Ovary (tissue), 3 donors: ENCODE measurements around the gene PLPP1.

Experiments used
- EP300 ChIP-seq: sonication (generic); formaldehyde crosslinking; IDR thresholded peaks from one replicate; pipeline ENCODE4 v1.6.1; 2017; ENCODE audit warnings: antibody characterized with exemption
- POLR2A ChIP-seq: fragments of 450-650 bp; IDR thresholded peaks from one replicate; pipeline ENCODE4 v1.6.1; 2017; ENCODE audit warnings: antibody characterized with exemption, mild to moderate bottlenecking, moderate library complexity
- TF ChIP-seq, protein P1 (sequence below), 3 donors: fragments of 450-650 bp in 2 of 3; fragments of 200-600 bp in 1 of 3; IDR thresholded peaks; one replicate each; pipeline versions ENCODE4 v1.5.1 to v1.8.0; 2016 to 2022; ENCODE audit warnings: antibody characterized with exemption in 3 of 3, mild to moderate bottlenecking in 1 of 3
- donor health status: DM: no; HTN: no; CAD: no.

- TF ChIP-seq, protein P1, sequence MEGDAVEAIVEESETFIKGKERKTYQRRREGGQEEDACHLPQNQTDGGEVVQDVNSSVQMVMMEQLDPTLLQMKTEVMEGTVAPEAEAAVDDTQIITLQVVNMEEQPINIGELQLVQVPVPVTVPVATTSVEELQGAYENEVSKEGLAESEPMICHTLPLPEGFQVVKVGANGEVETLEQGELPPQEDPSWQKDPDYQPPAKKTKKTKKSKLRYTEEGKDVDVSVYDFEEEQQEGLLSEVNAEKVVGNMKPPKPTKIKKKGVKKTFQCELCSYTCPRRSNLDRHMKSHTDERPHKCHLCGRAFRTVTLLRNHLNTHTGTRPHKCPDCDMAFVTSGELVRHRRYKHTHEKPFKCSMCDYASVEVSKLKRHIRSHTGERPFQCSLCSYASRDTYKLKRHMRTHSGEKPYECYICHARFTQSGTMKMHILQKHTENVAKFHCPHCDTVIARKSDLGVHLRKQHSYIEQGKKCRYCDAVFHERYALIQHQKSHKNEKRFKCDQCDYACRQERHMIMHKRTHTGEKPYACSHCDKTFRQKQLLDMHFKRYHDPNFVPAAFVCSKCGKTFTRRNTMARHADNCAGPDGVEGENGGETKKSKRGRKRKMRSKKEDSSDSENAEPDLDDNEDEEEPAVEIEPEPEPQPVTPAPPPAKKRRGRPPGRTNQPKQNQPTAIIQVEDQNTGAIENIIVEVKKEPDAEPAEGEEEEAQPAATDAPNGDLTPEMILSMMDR (IDR thresholded peaks at IDR 0.05) = no peak
- TF ChIP-seq EP300 = no peak
- TF ChIP-seq POLR2A = no peak
Observed at GRCh38 chr5:55557123-55557522, 22.4 kb upstream of the PLPP1 start.
